Measurements from ENCODE around the gene C9. TPM values are rescaled to one million over a fixed set of nuclear protein-coding genes. Genes with fewer than 3 reads are reported as not detected.

The C9 gene
- total RNA-seq, 2 donors from 2014 or later: 0.57 TPM; not detected in 1

DNA sequence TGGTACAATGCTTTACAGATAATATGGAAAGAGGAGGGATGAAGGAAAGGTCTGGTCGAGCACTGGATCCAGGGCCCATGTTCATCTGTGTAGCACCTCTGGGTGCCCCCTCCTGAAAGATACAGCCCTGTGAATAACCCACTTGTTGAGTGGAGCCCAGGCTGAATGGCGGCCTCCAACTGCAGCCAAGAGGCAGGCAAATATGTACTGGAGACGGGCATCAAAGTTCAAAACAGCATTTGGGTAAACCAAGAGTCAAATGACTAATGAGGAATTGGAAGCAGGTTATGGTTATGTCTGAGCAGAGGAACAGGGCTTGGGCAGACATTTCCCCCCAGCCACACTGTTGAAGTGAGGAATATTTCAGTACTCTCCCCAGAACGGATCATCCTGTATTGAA is 1.1 kb downstream of the C9 start:
- TF ChIP-seq, protein P1, sequence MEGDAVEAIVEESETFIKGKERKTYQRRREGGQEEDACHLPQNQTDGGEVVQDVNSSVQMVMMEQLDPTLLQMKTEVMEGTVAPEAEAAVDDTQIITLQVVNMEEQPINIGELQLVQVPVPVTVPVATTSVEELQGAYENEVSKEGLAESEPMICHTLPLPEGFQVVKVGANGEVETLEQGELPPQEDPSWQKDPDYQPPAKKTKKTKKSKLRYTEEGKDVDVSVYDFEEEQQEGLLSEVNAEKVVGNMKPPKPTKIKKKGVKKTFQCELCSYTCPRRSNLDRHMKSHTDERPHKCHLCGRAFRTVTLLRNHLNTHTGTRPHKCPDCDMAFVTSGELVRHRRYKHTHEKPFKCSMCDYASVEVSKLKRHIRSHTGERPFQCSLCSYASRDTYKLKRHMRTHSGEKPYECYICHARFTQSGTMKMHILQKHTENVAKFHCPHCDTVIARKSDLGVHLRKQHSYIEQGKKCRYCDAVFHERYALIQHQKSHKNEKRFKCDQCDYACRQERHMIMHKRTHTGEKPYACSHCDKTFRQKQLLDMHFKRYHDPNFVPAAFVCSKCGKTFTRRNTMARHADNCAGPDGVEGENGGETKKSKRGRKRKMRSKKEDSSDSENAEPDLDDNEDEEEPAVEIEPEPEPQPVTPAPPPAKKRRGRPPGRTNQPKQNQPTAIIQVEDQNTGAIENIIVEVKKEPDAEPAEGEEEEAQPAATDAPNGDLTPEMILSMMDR (IDR thresholded peaks at IDR 0.05): no peak
- Histone ChIP-seq H3K36me3 (no peaks in the 10 kb centered on the region), H3K27me3 (no peaks in the 10 kb centered on the region), H3K9ac (ENCODE audit: low read depth in 2 of 2, low read length in 2 of 2) (no peak overlapping the region), H3K4me3 (no peak overlapping the region), H3K27ac (no peak overlapping the region), H3K4me1 (no peaks in the 10 kb centered on the region), H3K9me3 (no peaks in the 10 kb centered on the region)
- intact Hi-C loops (cut with DNase I): no loop called here
- DNase-seq: no peak

DNA sequence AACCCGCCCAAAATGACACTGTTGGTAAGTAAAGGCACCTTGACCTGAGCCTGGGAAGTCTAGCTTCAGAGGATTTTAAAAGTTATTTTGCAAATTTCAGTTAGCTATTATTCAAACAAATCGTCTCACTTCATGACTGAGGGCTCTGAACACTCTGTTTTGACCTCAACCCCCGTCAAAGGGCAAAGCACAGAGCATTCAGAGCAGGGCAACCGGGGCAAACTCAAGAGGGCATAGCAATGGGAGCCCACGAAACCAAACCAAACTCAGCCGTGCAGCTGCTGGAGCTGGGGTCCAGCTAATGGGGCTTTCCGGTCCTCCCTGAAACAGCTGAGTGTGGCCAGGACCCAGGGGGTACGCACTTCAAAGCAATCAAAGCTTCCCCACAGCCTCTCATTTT is 1.6 kb downstream of the C9 start:
- no peaks in the 10 kb centered on the region for H3K9me3 ChIP-seq
- H3K4me3 ChIP-seq: no peak overlapping the region
- H3K27me3 ChIP-seq: no peaks in the 10 kb centered on the region
- no peak overlapping the region for H3K27ac ChIP-seq
- H3K36me3 ChIP-seq: no peaks in the 10 kb centered on the region
- TF ChIP-seq, protein P1 (IDR thresholded peaks at IDR 0.05): no peak
- no peak for DNase-seq
- intact Hi-C loops (cut with DNase I): no loop called here
- no peak overlapping the region for H3K9ac ChIP-seq (ENCODE audit: low read depth in 2 of 2, low read length in 2 of 2)
- H3K4me1 ChIP-seq: no peaks in the 10 kb centered on the region

DNA sequence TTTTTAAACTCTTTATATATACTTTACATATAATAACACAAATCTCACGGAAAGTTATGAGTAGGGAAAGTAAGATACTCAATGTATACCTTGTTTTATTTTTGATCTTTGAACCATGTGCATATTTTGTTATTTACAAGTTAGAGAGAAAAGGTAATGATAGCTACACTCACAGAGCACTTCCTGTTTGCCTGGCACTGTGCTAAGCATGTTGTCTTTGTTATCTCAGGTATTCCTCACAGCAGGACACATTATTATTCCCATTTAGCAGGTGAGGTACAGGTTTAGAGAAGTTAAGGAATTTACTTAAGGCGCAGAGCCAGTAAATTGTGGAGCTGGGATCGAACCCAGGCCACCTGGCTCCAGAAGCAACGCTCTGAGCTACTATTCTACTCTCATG is 3.0 kb downstream of the C9 start:
- no peak overlapping the region for H3K9ac ChIP-seq (ENCODE audit: low read depth in 2 of 2, low read length in 2 of 2)

DNA sequence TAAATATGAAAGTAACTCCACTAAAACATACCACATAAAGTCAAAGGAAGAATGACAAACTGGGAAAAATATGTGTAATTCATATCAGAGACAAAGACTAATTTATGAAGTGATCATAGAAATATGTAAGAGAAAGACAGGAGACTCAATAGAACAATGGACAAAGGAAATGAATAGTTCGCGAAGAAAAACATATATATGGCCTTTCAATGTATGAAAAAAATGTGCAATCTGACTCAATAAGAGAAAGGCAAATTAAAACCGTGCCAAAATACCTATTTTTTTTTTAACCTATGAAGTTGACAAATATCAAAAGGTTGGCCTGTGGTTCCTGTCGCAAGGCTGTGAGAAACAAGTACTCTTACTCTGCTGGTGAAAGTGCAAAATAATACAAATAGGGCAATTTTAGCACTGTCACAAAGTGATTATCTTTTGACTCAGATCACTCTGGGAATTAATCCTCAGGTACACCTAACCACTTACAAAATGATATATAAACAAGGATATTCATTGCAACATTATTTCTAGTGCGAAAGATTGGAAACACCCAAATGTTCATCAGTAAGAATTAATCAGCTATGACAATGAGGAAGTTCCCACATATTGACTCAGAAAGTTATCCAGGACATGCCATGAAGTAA is 3.7 kb downstream of the C9 start:
- H3K9ac ChIP-seq (ENCODE audit: low read depth in 2 of 2, low read length in 2 of 2): no peak overlapping the region
- no peak overlapping the region for H3K4me3 ChIP-seq
- intact Hi-C loops (cut with DNase I): no loop called here
- no peaks in the 10 kb centered on the region for H3K36me3 ChIP-seq
- no peaks in the 10 kb centered on the region for H3K27me3 ChIP-seq
- DNase-seq: no peak
- H3K9me3 ChIP-seq: no peaks in the 10 kb centered on the region
- no peaks in the 10 kb centered on the region for H3K4me1 ChIP-seq
- TF ChIP-seq, protein P1 (IDR thresholded peaks at IDR 0.05): no peak
- H3K27ac ChIP-seq: no peak overlapping the region

More for the DNA sequence above, 3.0 kb downstream of the C9 start:
- no peak overlapping the region for H3K4me3 ChIP-seq
- H3K9me3 ChIP-seq: no peaks in the 10 kb centered on the region
- intact Hi-C loops (cut with DNase I): no loop called here
- no peak overlapping the region for H3K27ac ChIP-seq
- TF ChIP-seq, protein P1 (IDR thresholded peaks at IDR 0.05): no peak
- no peak for DNase-seq
- no peaks in the 10 kb centered on the region for H3K27me3 ChIP-seq
- no peaks in the 10 kb centered on the region for H3K36me3 ChIP-seq
- no peaks in the 10 kb centered on the region for H3K4me1 ChIP-seq

DNA sequence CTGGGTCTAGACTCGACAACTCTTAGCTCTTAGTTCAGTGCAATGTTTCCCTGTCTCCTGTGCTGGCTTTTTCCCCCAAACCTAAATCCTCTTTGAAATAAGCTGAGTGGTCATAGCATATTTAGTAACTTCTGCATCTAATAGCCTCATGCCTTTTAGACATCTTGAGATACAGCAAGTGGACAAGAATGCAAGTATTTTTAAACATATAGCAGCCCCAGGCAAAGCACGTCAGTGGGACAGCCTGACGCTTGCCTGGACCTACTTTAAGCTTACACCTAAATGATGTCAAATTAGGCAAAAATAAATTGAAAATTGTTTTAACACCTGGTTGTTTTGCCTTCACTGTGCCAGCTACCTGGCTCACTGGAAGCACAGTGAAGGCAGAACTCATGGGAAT is 8.0 kb downstream of the C9 start:
- Histone ChIP-seq H3K36me3 (no peaks in the 10 kb centered on the region), H3K9me3 (no peaks in the 10 kb centered on the region), H3K9ac (ENCODE audit: low read depth in 2 of 2, low read length in 2 of 2) (no peak overlapping the region), H3K4me3 (no peak overlapping the region), H3K27me3 (no peaks in the 10 kb centered on the region), H3K27ac (no peak overlapping the region), H3K4me1 (no peaks in the 10 kb centered on the region)
- intact Hi-C loops (cut with DNase I): no loop called here
- TF ChIP-seq, protein P1 (IDR thresholded peaks at IDR 0.05): no peak
- no peak for DNase-seq
